Kidney epithelial cell (primary cell): ENCODE results near the gene PTPRO. TPM values are rescaled to one million over a fixed set of nuclear protein-coding genes. Genes with fewer than 3 reads are reported as not detected.

Experiments used
- DNase-seq: peaks from one replicate; pipeline ENCODE4 v3.0.0-alpha.2; 2010; ENCODE audit warnings: low read depth
- H3K27me3 ChIP-seq: 2 replicates; pipeline ENCODE4 v1.6.0; 2011; ENCODE audit warnings: low read length; ENCODE audit not compliant: control insufficient read depth, insufficient read depth
- H3K36me3 ChIP-seq: 2 replicates; pipeline ENCODE4 v1.5.1; 2011; ENCODE audit warnings: low read length; ENCODE audit not compliant: control insufficient read depth, insufficient read depth
- H3K4me3 ChIP-seq: 2 replicates; pipeline ENCODE4 v1.5.1; 2011; ENCODE audit warnings: low read depth, mild to moderate bottlenecking, control low read depth, low read length
- CTCF ChIP-seq: IDR thresholded peaks from 2 replicates; pipeline ENCODE4 v1.5.1; 2011; ENCODE audit warnings: mild to moderate bottlenecking, moderate library complexity, low read length, control low read depth, inconsistent platforms; ENCODE audit not compliant: insufficient read depth, poor library complexity, severe bottlenecking
- total RNA-seq: library from RNA; depleted of rRNA; stranded (reverse); fragments of >200 nt; gene quantifications from 2 replicates; pipeline ENCODE4 v1.2.3, GENCODE V29; 2015

The PTPRO gene
- total RNA-seq, 1 donor from 2014 or later: 3.7 TPM

DNA sequence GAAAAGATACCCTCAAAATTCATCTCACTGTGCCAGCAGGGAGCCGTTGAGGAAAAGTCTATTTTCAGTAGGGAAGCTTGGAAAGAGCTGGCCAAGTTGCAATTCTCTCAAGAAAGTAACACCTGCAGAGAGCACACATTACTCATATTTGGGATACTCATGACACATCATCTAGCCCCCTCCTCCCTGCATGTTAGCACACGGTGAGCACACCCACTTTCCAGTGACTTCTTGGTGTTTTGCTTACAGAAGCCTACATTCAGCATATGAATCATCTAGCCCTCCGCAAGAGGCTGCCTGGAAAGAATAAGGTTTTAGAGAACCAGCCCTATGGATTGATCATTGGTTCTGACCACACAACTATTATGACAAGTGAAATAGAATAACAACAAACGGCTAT lies 124.5 kb downstream of the PTPRO start:
- DNase-seq: peak; percentile 58
- Histone ChIP-seq H3K4me3 (no peak overlapping the region), H3K27me3 (no peaks in the 10 kb centered on the region), H3K36me3 (no peaks in the 10 kb centered on the region)
- TF ChIP-seq CTCF: no peak

DNA sequence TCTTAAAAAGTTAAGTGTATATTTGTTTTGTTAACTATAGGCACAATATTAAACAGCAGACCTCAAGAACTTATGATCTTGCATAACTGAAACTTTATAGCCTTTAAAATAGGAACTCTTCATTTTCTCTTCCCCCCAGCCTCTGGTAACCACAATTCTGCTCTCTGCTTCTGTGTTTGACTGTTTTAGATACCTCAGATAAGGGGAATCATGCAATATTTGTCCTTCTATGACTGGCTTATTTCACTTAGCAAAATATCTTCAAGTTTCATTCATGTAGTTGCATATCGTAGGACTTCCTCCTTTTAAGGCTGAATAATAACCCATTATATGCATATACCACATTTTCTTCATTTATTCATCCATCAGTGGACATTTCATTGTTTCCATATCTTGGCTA lies 131.3 kb downstream of the PTPRO start:
- no peaks in the 10 kb centered on the region for H3K27me3 ChIP-seq
- no peak for TF ChIP-seq CTCF
- no peaks in the 10 kb centered on the region for H3K36me3 ChIP-seq
- no peak for DNase-seq
- no peak overlapping the region for H3K4me3 ChIP-seq

- Histone ChIP-seq H3K27me3 (no peaks in the 10 kb centered on the region), H3K4me3 (no peak overlapping the region), H3K36me3 (no peaks in the 10 kb centered on the region)
- DNase-seq: no peak
- no peak for TF ChIP-seq CTCF
Observed at GRCh38 chr12:15458008-15458407, 135.7 kb downstream of the PTPRO start.

DNA sequence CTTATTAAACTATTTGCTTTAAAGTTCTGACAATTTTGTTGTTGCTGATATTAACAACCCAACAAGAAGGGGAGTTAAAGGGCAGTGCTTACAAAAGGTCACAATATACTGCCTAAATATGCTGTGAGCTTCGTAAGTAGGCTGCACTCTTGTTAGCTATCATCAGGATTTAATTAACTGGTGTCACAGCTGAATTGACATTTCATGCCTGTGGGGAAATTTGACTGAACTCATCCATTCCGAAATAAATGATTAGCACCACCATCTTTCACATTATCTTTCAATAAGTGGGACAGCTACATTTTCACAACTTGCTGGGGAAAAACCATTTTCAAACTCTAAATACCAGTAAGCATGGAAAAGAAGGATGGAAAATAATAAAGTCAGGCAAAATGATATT lies 146.6 kb downstream of the PTPRO start:
- H3K36me3 ChIP-seq: no peaks in the 10 kb centered on the region
- no peak for DNase-seq
- no peak for TF ChIP-seq CTCF
- no peak overlapping the region for H3K4me3 ChIP-seq
- no peaks in the 10 kb centered on the region for H3K27me3 ChIP-seq

GRCh38 chr12:15469356-15469755 lies 147.0 kb downstream of the PTPRO start:
- TF ChIP-seq CTCF: no peak
- Histone ChIP-seq H3K27me3 (no peaks in the 10 kb centered on the region), H3K4me3 (no peak overlapping the region), H3K36me3 (no peaks in the 10 kb centered on the region)
- DNase-seq: no peak

GRCh38 chr12:15472036-15472435 lies 149.7 kb downstream of the PTPRO start:
- Histone ChIP-seq H3K4me3 (no peak overlapping the region), H3K27me3 (no peaks in the 10 kb centered on the region), H3K36me3 (no peaks in the 10 kb centered on the region)
- no peak for DNase-seq
- no peak for TF ChIP-seq CTCF
